GM23338 (cell line): ENCODE measurements around the gene SEMA5A.

Source experiments
- EZH2 ChIP-seq: fragments of 200-600 bp; sonication (generic); IDR thresholded peaks from one replicate; pipeline ENCODE4 v1.8.0; 2017; ENCODE audit warnings: antibody characterized with exemption, mild to moderate bottlenecking, low read depth; ENCODE audit not compliant: unreplicated experiment
- EZH2phosphoT487 ChIP-seq: fragments of 200-600 bp; sonication (generic); IDR thresholded peaks from one replicate; pipeline ENCODE4 v1.8.1; 2018; ENCODE audit warnings: antibody characterized with exemption; ENCODE audit not compliant: unreplicated experiment
- JUNB ChIP-seq: IDR thresholded peaks from one replicate; pipeline ENCODE4 v1.6.1; 2016; ENCODE audit warnings: antibody characterized with exemption; ENCODE audit not compliant: unreplicated experiment
- POLR2AphosphoS5 ChIP-seq: IDR thresholded peaks from 2 replicates; pipeline ENCODE4 v1.6.1; 2016; ENCODE audit warnings: antibody characterized with exemption, low read depth
- STAT1 ChIP-seq: IDR thresholded peaks from one replicate; pipeline ENCODE4 v1.6.1; 2016; ENCODE audit warnings: antibody characterized with exemption; ENCODE audit not compliant: unreplicated experiment
- ZNF114 ChIP-seq: fragments of 250-450 bp; sonication (Bioruptor Pico); IDR thresholded peaks from 2 replicates; pipeline ENCODE4 v1.5.0; 2020; ENCODE audit warnings: mild to moderate bottlenecking, moderate library complexity
- ZNF331 ChIP-seq: fragments of 250-450 bp; sonication (Bioruptor Pico); IDR thresholded peaks from 2 replicates; pipeline ENCODE4 v1.5.0; 2020; ENCODE audit warnings: low read depth, mild to moderate bottlenecking, moderate library complexity
- TF ChIP-seq, protein P1 (sequence below), 2 experiments: fragments of 200-600 bp in 1 of 2; sonication (generic) in 1 of 2; conservative IDR thresholded peaks; 2 replicates each; pipeline versions ENCODE4 v1.5.1 to v1.6.1; 2016 to 2017; ENCODE audit warnings: antibody characterized with exemption in 2 of 2, low read depth in 2 of 2, mild to moderate bottlenecking in 2 of 2, moderate library complexity in 1 of 2
- TF ChIP-seq, protein P2 (sequence below): IDR thresholded peaks from one replicate; pipeline ENCODE4 v1.6.1; 2018; ENCODE audit warnings: antibody characterized with exemption; ENCODE audit not compliant: unreplicated experiment
- TF ChIP-seq, protein P3 (sequence below): IDR thresholded peaks from 2 replicates; pipeline ENCODE4 v1.6.1; 2016; ENCODE audit warnings: antibody characterized with exemption

DNA sequence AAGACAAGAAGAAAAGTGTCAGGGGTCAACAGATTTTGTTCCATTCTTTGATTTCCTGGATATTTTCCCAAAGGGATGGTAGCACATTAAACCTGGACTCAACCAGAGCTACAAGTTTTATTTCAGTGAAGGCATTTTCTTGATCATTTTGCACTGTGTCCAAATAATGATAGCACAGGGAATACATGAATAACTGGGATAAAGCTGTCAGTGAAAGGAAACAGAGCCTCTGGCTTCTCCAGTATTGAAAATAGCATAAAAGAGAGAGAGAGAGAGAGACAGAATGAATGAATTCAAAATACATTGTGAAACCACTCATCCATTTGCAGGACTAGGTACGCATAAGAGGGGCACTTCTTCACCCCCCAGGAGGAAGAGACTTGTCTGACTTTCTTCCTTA lies 43.0 kb downstream of the SEMA5A start:
- no peak for TF ChIP-seq EZH2
- TF ChIP-seq, protein P1, sequence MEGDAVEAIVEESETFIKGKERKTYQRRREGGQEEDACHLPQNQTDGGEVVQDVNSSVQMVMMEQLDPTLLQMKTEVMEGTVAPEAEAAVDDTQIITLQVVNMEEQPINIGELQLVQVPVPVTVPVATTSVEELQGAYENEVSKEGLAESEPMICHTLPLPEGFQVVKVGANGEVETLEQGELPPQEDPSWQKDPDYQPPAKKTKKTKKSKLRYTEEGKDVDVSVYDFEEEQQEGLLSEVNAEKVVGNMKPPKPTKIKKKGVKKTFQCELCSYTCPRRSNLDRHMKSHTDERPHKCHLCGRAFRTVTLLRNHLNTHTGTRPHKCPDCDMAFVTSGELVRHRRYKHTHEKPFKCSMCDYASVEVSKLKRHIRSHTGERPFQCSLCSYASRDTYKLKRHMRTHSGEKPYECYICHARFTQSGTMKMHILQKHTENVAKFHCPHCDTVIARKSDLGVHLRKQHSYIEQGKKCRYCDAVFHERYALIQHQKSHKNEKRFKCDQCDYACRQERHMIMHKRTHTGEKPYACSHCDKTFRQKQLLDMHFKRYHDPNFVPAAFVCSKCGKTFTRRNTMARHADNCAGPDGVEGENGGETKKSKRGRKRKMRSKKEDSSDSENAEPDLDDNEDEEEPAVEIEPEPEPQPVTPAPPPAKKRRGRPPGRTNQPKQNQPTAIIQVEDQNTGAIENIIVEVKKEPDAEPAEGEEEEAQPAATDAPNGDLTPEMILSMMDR (conservative IDR thresholded peaks at IDR 0.05; ENCODE audit: low read depth in 2 of 2) = no peak
- TF ChIP-seq, protein P2, sequence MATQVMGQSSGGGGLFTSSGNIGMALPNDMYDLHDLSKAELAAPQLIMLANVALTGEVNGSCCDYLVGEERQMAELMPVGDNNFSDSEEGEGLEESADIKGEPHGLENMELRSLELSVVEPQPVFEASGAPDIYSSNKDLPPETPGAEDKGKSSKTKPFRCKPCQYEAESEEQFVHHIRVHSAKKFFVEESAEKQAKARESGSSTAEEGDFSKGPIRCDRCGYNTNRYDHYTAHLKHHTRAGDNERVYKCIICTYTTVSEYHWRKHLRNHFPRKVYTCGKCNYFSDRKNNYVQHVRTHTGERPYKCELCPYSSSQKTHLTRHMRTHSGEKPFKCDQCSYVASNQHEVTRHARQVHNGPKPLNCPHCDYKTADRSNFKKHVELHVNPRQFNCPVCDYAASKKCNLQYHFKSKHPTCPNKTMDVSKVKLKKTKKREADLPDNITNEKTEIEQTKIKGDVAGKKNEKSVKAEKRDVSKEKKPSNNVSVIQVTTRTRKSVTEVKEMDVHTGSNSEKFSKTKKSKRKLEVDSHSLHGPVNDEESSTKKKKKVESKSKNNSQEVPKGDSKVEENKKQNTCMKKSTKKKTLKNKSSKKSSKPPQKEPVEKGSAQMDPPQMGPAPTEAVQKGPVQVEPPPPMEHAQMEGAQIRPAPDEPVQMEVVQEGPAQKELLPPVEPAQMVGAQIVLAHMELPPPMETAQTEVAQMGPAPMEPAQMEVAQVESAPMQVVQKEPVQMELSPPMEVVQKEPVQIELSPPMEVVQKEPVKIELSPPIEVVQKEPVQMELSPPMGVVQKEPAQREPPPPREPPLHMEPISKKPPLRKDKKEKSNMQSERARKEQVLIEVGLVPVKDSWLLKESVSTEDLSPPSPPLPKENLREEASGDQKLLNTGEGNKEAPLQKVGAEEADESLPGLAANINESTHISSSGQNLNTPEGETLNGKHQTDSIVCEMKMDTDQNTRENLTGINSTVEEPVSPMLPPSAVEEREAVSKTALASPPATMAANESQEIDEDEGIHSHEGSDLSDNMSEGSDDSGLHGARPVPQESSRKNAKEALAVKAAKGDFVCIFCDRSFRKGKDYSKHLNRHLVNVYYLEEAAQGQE = no peak
- no peak for TF ChIP-seq POLR2AphosphoS5
- TF ChIP-seq STAT1 = no peak
- no peak for TF ChIP-seq EZH2phosphoT487
- no peak for TF ChIP-seq ZNF114
- TF ChIP-seq JUNB = no peak
- TF ChIP-seq, protein P3, sequence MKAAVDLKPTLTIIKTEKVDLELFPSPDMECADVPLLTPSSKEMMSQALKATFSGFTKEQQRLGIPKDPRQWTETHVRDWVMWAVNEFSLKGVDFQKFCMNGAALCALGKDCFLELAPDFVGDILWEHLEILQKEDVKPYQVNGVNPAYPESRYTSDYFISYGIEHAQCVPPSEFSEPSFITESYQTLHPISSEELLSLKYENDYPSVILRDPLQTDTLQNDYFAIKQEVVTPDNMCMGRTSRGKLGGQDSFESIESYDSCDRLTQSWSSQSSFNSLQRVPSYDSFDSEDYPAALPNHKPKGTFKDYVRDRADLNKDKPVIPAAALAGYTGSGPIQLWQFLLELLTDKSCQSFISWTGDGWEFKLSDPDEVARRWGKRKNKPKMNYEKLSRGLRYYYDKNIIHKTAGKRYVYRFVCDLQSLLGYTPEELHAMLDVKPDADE = no peak
- TF ChIP-seq ZNF331 = no peak
